ENCODE data around the gene RAB21. TPM values are rescaled to one million over a fixed set of nuclear protein-coding genes. Genes with fewer than 3 reads are reported as not detected.

Gene RAB21
- total and polyA plus RNA-seq, 4 donors = 5.5 to 15.0 (median 10.0) TPM

DNA sequence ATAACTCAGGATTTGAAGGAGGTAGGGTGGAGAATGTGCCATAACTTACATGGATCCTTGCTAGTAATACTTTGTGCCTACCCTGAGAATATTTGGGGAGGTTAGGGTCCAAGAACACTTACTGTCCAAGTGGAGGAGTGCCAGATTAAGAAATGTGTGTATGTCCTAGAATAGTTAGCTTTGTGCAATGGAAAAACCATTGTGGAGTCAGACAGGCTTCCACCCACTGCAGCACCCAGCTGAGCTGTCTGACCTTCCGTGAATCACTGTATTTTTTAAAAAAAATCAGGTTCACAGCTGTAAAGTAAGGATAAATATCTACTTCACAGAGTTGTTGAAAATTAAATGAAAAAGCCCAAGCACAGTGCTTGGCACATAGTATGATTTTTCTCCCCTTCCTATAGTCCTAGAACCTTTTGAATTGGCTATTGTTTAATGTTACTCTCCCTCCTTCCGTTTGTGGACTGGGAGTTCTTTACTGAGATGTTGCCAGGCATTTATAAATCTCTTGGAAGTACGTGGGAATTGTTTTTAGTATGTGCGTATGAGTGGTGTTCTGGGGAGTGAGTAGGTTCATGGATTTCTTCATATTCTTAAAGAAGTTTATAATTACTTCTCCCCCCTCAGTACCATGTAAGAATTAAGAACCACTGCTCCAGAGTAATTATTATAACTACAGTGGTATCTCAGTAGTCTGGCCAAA lies 9.2 kb downstream of the RAB21 start:
- peaks cover 6 to 13% (median 12%) of the 10 kb centered on the region in 4 donors for H3K9me3 ChIP-seq (ENCODE audit: control insufficient read depth in 4 of 4, low read length in 3 of 4)
- peaks cover 0 to 13% (median 10%) of the 10 kb centered on the region in 4 donors for H3K36me3 ChIP-seq (ENCODE audit: control insufficient read depth in 4 of 4, insufficient read depth in 3 of 4, low read depth in 1 of 4, low read length in 3 of 4)
- H3K4me3 ChIP-seq (ENCODE audit: low read depth in 1 of 3, low read length in 3 of 3) = no peak overlapping the region
- H3K27ac ChIP-seq (ENCODE audit: low read depth in 1 of 2, low read length in 2 of 2) = no peak overlapping the region
- H3K9ac ChIP-seq (ENCODE audit: low read depth in 1 of 2, low read length in 2 of 2) = no peak overlapping the region
- TF ChIP-seq TAF1 (conservative IDR thresholded peaks at IDR 0.05) (no peak), ZBTB33 (IDR thresholded peaks at IDR 0.05) (no peak), GABPA (IDR thresholded peaks at IDR 0.05 in 1 of 2, conservative IDR thresholded peaks at IDR 0.05 in 1 of 2) (no peak), YY1 (IDR thresholded peaks at IDR 0.05) (no peak), FOXA1 (IDR thresholded peaks at IDR 0.05) (no peak), NR2F2 (IDR thresholded peaks at IDR 0.05) (no peak), RAD21 (IDR thresholded peaks at IDR 0.05) (no peak), JUND (IDR thresholded peaks at IDR 0.05) (no peak), SP1 (IDR thresholded peaks at IDR 0.05) (no peak), EGR1 (IDR thresholded peaks at IDR 0.05; ENCODE audit: low read depth in 2 of 2) (no peak), HNF4G (IDR thresholded peaks at IDR 0.05) (no peak), FOXA2 (IDR thresholded peaks at IDR 0.05) (no peak), CTCF (IDR thresholded peaks at IDR 0.05; ENCODE audit: low read depth, low read length, missing input control) (no peak), ATF3 (IDR thresholded peaks at IDR 0.05) (no peak)
- TF ChIP-seq, protein P1, sequence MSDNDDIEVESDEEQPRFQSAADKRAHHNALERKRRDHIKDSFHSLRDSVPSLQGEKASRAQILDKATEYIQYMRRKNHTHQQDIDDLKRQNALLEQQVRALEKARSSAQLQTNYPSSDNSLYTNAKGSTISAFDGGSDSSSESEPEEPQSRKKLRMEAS (IDR thresholded peaks at IDR 0.05) = no peak
- TF ChIP-seq, protein P2, sequence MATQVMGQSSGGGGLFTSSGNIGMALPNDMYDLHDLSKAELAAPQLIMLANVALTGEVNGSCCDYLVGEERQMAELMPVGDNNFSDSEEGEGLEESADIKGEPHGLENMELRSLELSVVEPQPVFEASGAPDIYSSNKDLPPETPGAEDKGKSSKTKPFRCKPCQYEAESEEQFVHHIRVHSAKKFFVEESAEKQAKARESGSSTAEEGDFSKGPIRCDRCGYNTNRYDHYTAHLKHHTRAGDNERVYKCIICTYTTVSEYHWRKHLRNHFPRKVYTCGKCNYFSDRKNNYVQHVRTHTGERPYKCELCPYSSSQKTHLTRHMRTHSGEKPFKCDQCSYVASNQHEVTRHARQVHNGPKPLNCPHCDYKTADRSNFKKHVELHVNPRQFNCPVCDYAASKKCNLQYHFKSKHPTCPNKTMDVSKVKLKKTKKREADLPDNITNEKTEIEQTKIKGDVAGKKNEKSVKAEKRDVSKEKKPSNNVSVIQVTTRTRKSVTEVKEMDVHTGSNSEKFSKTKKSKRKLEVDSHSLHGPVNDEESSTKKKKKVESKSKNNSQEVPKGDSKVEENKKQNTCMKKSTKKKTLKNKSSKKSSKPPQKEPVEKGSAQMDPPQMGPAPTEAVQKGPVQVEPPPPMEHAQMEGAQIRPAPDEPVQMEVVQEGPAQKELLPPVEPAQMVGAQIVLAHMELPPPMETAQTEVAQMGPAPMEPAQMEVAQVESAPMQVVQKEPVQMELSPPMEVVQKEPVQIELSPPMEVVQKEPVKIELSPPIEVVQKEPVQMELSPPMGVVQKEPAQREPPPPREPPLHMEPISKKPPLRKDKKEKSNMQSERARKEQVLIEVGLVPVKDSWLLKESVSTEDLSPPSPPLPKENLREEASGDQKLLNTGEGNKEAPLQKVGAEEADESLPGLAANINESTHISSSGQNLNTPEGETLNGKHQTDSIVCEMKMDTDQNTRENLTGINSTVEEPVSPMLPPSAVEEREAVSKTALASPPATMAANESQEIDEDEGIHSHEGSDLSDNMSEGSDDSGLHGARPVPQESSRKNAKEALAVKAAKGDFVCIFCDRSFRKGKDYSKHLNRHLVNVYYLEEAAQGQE (IDR thresholded peaks at IDR 0.05) = no peak
- peaks cover 0 to 4% (median 2%) of the 10 kb centered on the region in 4 donors for H3K4me1 ChIP-seq (ENCODE audit: control insufficient read depth in 4 of 4, insufficient read depth in 4 of 4, low read length in 3 of 4)
- no peak for DNase-seq (ENCODE audit: low spot score)
- WGBS = 95% methylated on average over 4 of the region's 4 CpGs
- no peaks in the 10 kb centered on the region for H3K27me3 ChIP-seq (ENCODE audit: control insufficient read depth in 4 of 4, insufficient read depth in 4 of 4, low read length in 3 of 4)
